Endothelial cell of umbilical vein (primary cell): ENCODE data around the gene PRKCG. TPM values are rescaled to one million over a fixed set of nuclear protein-coding genes. Genes with fewer than 3 reads are reported as not detected.
"Not testable (repeated sequence)": the region's sequence is repeated elsewhere in the genome, so short reads cannot be mapped to it uniquely, and the experiment has no call there.

Experiments
- BruUV-seq: library from RNA; stranded (reverse); fragments of 400-500 nt; replicated peaks from 2 replicates; lab custom pipeline; 2021; lab: Mats Ljungman, UMichigan
- CTCF ChIA-PET: fragments of 300-600, 350-600 bp; sonication (Branson Sonifier 250); formaldehyde crosslinking; loops from one replicate; lab custom pipeline; 2021; ENCODE audit warnings: antibody characterized with exemption, inconsistent platforms; lab: Charles Lee
- POLR2A ChIA-PET: fragments of 300-600, 350-600 bp; sonication (Branson Sonifier 250); formaldehyde crosslinking; loops from one replicate; lab custom pipeline; 2021; ENCODE audit warnings: antibody characterized with exemption, inconsistent platforms; lab: Charles Lee
- DNase-seq: peaks from one replicate; pipeline ENCODE4 v3.0.0-alpha.2; 2011; ENCODE audit warnings: low read depth, low spot score
- FAIRE-seq: peaks from 2 replicates; lab custom pipeline; 2011; peaks lifted over from hg19 to GRCh38; lab: Jason Lieb, UNC
- H2AFZ ChIP-seq: 2 replicates; pipeline ENCODE4 v1.6.0; 2012; ENCODE audit warnings: low read depth, low read length, control low read depth, inconsistent platforms
- H3K27ac ChIP-seq: 2 replicates; pipeline ENCODE4 v1.5.1; 2011; ENCODE audit warnings: low read depth, mild to moderate bottlenecking, control low read depth, low read length, moderate library complexity; ENCODE audit not compliant: insufficient read depth
- H3K27me3 ChIP-seq, 2 experiments: 2 replicates each; pipeline versions ENCODE4 v1.6.0 to v1.6.1; 2011; ENCODE audit warnings: low read length in 2 of 2, mixed read lengths in 1 of 2; ENCODE audit not compliant: control insufficient read depth in 2 of 2, insufficient read depth in 2 of 2
- H3K36me3 ChIP-seq, 2 experiments: 2 replicates in 1 of 2; 3 replicates in 1 of 2; pipeline ENCODE4 v1.5.1; 2011; ENCODE audit warnings: low read length in 2 of 2, mild to moderate bottlenecking in 1 of 2, moderate library complexity in 1 of 2; ENCODE audit not compliant: control insufficient read depth in 2 of 2, insufficient read depth in 2 of 2; ENCODE audit errors: extremely low read depth in 1 of 2
- H3K4me1 ChIP-seq: 3 replicates; pipeline ENCODE4 v1.5.1; 2011; ENCODE audit warnings: mild to moderate bottlenecking, low read length; ENCODE audit not compliant: control insufficient read depth, insufficient read depth; ENCODE audit errors: extremely low read depth
- H3K4me2 ChIP-seq: 2 replicates; pipeline ENCODE4 v1.6.1; 2011; ENCODE audit warnings: low read length, control low read depth, mixed read lengths; ENCODE audit not compliant: insufficient read depth
- H3K4me3 ChIP-seq, 3 experiments: fragments of 200-600 bp in 1 of 3; sonication (generic), shearing (Covaris generic) in 1 of 3; replicated peaks in 1 of 3; 2 replicates each; pipeline ENCODE4 v1.5.1; 2011 to 2016; ENCODE audit warnings: control low read depth in 3 of 3, low read length in 3 of 3, mild to moderate bottlenecking in 2 of 3, inconsistent platforms in 1 of 3, low read depth in 1 of 3, moderate library complexity in 1 of 3; ENCODE audit not compliant: insufficient read depth in 1 of 3
- H3K79me2 ChIP-seq: 2 replicates; pipeline ENCODE4 v1.6.0; 2012; ENCODE audit warnings: low read length, inconsistent platforms; ENCODE audit not compliant: control insufficient read depth, insufficient read depth
- H3K9ac ChIP-seq: replicated peaks from 2 replicates; pipeline ENCODE3; 2011; ENCODE audit warnings: low read length, control low read depth; ENCODE audit not compliant: insufficient read depth; ENCODE audit errors: extremely low read depth
- H3K9me1 ChIP-seq: replicated peaks from 3 replicates; pipeline ENCODE4 v1.6.0; 2011; ENCODE audit warnings: mild to moderate bottlenecking, low read length; ENCODE audit not compliant: control insufficient read depth, insufficient read depth; ENCODE audit errors: extremely low read depth
- H3K9me3 ChIP-seq: replicated peaks from 2 replicates; pipeline ENCODE4 v1.5.1; 2012; ENCODE audit warnings: low read length, inconsistent platforms; ENCODE audit not compliant: control insufficient read depth, insufficient read depth
- H4K20me1 ChIP-seq: replicated peaks from 2 replicates; pipeline ENCODE3; 2011; ENCODE audit warnings: mild to moderate bottlenecking, low read length; ENCODE audit not compliant: control insufficient read depth, insufficient read depth; ENCODE audit errors: extremely low read depth
- FOS ChIP-seq: IDR thresholded peaks from 2 replicates; pipeline ENCODE4 v1.6.1; 2011; ENCODE audit warnings: mild to moderate bottlenecking, low read length, moderate library complexity, borderline replicate concordance; ENCODE audit not compliant: insufficient read depth
- MYC ChIP-seq: IDR thresholded peaks from one replicate; pipeline ENCODE4 v1.6.1; 2011; ENCODE audit warnings: mild to moderate bottlenecking, low read depth, low read length
- dilution Hi-C: fragments of 300-500 bp; cut with MboI; formaldehyde crosslinking; loops from one replicate; pipeline ENCODE4 v1.15.0; 2019; ENCODE audit warnings: low sequenced_read_pairs; ENCODE audit not compliant: extremely low pct_ligation_motif_present
- intact Hi-C: fragments of 100-400 bp; cut with micrococcal nuclease; formaldehyde crosslinking; loops from one replicate; pipeline ENCODE4 v1.10.0; 2022
- polyA plus RNA-seq, 4 experiments: library from polyadenylated mRNA; depleted of rRNA in 3 of 4; stranded (reverse) in 3 of 4; unstranded in 1 of 4; fragments of >200 nt; gene quantifications; 2 replicates each; pipeline versions ENCODE4 v1.2.1 to v1.2.3, GENCODE V29; 2011 to 2012; ENCODE audit warnings: missing spikeins in 1 of 4
- total RNA-seq: library from RNA; stranded (reverse); gene quantifications from 2 replicates; pipeline ENCODE4 v1.2.3, GENCODE V29; 2021

PRKCG gene
- total and polyA plus RNA-seq, 2 donors (not counting 3 experiments of a cell fraction or from before 2014, with no cell fraction given): 0.07 TPM; not detected in 1

GRCh38 chr19:53840914-53841313 is 41.1 kb upstream of the PRKCG start:
- H3K9me1 ChIP-seq, H3K9me3 ChIP-seq, H3K9ac ChIP-seq, H4K20me1 ChIP-seq, DNase-seq, POLR2A ChIA-PET, H3K4me3 ChIP-seq, H3K27me3 ChIP-seq, intact Hi-C loops, H2AFZ ChIP-seq, BruUV-seq, H3K4me2 ChIP-seq, dilution Hi-C loops, H3K79me2 ChIP-seq, H3K36me3 ChIP-seq: not testable (repeated sequence)
- TF ChIP-seq FOS: peak; percentile 27
- FAIRE-seq: peak; percentile 35
- CTCF ChIA-PET: interaction anchor here (0.8 to 4.4 kb wide), 10 partner anchors 26 to 195 kb away, joined by 3 to 40 read pairs (median 4); no protein-coding TSS in a partner anchor
- H3K27ac ChIP-seq: peak overlapping the region; percentile 35
- peaks cover 23% of the 10 kb centered on the region for H3K4me1 ChIP-seq

DNA sequence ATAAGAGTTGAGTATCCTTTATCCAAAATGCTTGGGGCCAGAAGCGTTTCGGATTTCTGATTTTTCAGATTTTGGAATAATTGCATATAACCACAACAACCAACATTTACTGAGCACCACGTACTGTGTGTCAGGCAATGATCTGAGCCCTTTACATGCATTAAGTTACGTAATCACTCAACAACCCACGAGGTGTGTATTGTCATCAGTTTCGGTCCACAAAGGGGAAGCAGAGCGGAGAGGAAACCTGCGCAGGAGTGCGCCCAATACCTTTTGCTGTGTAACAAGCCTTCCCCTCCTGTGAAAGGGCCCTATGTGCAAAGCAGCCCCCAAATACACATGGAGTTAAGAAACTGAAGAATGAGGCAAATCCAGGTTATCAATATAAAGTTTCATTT is 37.1 kb upstream of the PRKCG start:
- dilution Hi-C loops (no loop called here), intact Hi-C loops (no loop called here)
- H3K27me3 ChIP-seq: no peaks in the 10 kb centered on the region
- H3K9me1 ChIP-seq: no peaks in the 10 kb centered on the region
- no peak for DNase-seq
- H3K9me3 ChIP-seq: no peaks in the 10 kb centered on the region
- POLR2A ChIA-PET: no interaction called here
- no TSS peak for BruUV-seq
- FAIRE-seq: no peak
- H3K4me1 ChIP-seq: peaks cover 34% of the 10 kb centered on the region
- no peak overlapping the region for H3K4me3 ChIP-seq
- H3K79me2 ChIP-seq: no peaks in the 10 kb centered on the region
- TF ChIP-seq FOS (no peak), MYC (no peak)
- no peak overlapping the region for H3K27ac ChIP-seq
- no peak overlapping the region for H3K4me2 ChIP-seq
- no peaks in the 10 kb centered on the region for H4K20me1 ChIP-seq
- CTCF ChIA-PET: interaction anchor here (1.2 kb wide), 1 partner anchor 185 kb away, joined by 3 read pairs; no protein-coding TSS in a partner anchor
- no peaks in the 10 kb centered on the region for H3K36me3 ChIP-seq
- H2AFZ ChIP-seq: no peak overlapping the region
- no peak overlapping the region for H3K9ac ChIP-seq
